H1 (cell line): ENCODE measurements around the gene PMF1. TPM values are rescaled to one million over a fixed set of nuclear protein-coding genes. Genes with fewer than 3 reads are reported as not detected.

Experiments
- CTCF ChIA-PET: fragments of 300-600 bp; sonication (Branson Sonifier 250); formaldehyde crosslinking; loops from one replicate; lab custom pipeline; 2021; ENCODE audit not compliant: partially characterized antibody; lab: Charles Lee
- POLR2A ChIA-PET: fragments of 300-600 bp; sonication (Branson Sonifier 250); formaldehyde crosslinking; loops from one replicate; lab custom pipeline; 2021; ENCODE audit warnings: inconsistent platforms; ENCODE audit not compliant: partially characterized antibody; lab: Charles Lee
- DNase-seq, 2 experiments: peaks; one replicate each; pipeline versions ENCODE4 v3.0.0 to v3.0.0-alpha.2; 2010 to 2022; ENCODE audit warnings: low spot score in 2 of 2, low read depth in 1 of 2, mixed read lengths in 1 of 2
- FAIRE-seq: peaks from 2 replicates; lab custom pipeline; 2011; peaks lifted over from hg19 to GRCh38; lab: Jason Lieb, UNC
- H2AFZ ChIP-seq: 2 replicates; pipeline ENCODE4 v1.8.1; 2012; ENCODE audit warnings: low read length, inconsistent platforms
- H2AK5ac ChIP-seq: 2 replicates; pipeline ENCODE4 v1.6.1; 2013; ENCODE audit warnings: low read depth, low read length
- H2BK120ac ChIP-seq: replicated peaks from 2 replicates; pipeline ENCODE3; 2013; ENCODE audit warnings: low read depth, low read length, inconsistent platforms
- H2BK12ac ChIP-seq: 2 replicates; pipeline ENCODE4 v1.6.1; 2013; ENCODE audit warnings: low read depth, low read length
- H2BK15ac ChIP-seq: 2 replicates; pipeline ENCODE4 v1.6.1; 2013; ENCODE audit warnings: low read length
- H2BK20ac ChIP-seq: 2 replicates; pipeline ENCODE4 v1.6.1; 2013; ENCODE audit warnings: low read length
- H2BK5ac ChIP-seq: 2 replicates; pipeline ENCODE4 v1.6.1; 2013; ENCODE audit warnings: low read depth, low read length
- H3K14ac ChIP-seq: 2 replicates; pipeline ENCODE4 v1.6.1; 2013; ENCODE audit warnings: inconsistent platforms; ENCODE audit not compliant: insufficient read length
- H3K18ac ChIP-seq: 2 replicates; pipeline ENCODE4 v1.6.1; 2013; ENCODE audit warnings: low read length; ENCODE audit errors: extremely low read depth
- H3K23ac ChIP-seq: 2 replicates; pipeline ENCODE4 v1.6.1; 2013; ENCODE audit warnings: inconsistent platforms; ENCODE audit not compliant: insufficient read length
- H3K23me2 ChIP-seq: 2 replicates; pipeline ENCODE4 v1.6.1; 2013; ENCODE audit warnings: low read depth, low read length
- H3K27ac ChIP-seq: 2 replicates; pipeline ENCODE4 v1.6.1; 2011; ENCODE audit warnings: low read depth, low read length, inconsistent platforms
- H3K27me3 ChIP-seq, 4 experiments: replicated peaks in 1 of 4; 1 replicate in 1 of 4; 2 replicates in 3 of 4; pipeline versions ENCODE4 v1.6.1 to v1.8.1; 2011 to 2013; ENCODE audit warnings: low read length in 3 of 4, mild to moderate bottlenecking in 3 of 4, inconsistent platforms in 2 of 4, mixed read lengths in 2 of 4, moderate library complexity in 1 of 4; ENCODE audit not compliant: control insufficient read depth in 3 of 4, insufficient read depth in 3 of 4; ENCODE audit errors: extremely low read depth in 1 of 4
- H3K36me3 ChIP-seq, 4 experiments: 2 replicates each; pipeline versions ENCODE4 v1.6.1 to v1.8.1; 2011 to 2013; ENCODE audit warnings: mild to moderate bottlenecking in 4 of 4, low read length in 3 of 4, moderate library complexity in 2 of 4, control low read depth in 1 of 4, inconsistent platforms in 1 of 4; ENCODE audit not compliant: insufficient read depth in 4 of 4, control insufficient read depth in 2 of 4
- H3K4ac ChIP-seq: replicated peaks from 2 replicates; pipeline ENCODE3; 2013; ENCODE audit warnings: low read length, low read depth, mixed read lengths, inconsistent platforms; ENCODE audit not compliant: insufficient read length
- H3K4me1 ChIP-seq, 4 experiments: replicated peaks in 1 of 4; 1 replicate in 1 of 4; 2 replicates in 3 of 4; pipeline versions ENCODE4 v1.6.1 to v1.8.1; 2011 to 2013; ENCODE audit warnings: low read length in 3 of 4, inconsistent platforms in 2 of 4, mixed read lengths in 1 of 4; ENCODE audit not compliant: insufficient read depth in 4 of 4, control insufficient read depth in 3 of 4
- H3K4me2 ChIP-seq, 2 experiments: 2 replicates each; pipeline versions ENCODE4 v1.6.1 to v1.8.1; 2011 to 2013; ENCODE audit warnings: low read depth in 2 of 2, low read length in 2 of 2, control low read depth in 1 of 2, inconsistent platforms in 1 of 2, mild to moderate bottlenecking in 1 of 2; ENCODE audit not compliant: insufficient read depth in 1 of 2
- H3K4me3 ChIP-seq, 4 experiments: fragments of 200-600, 300-600 bp in 1 of 4; sonication (generic), shearing (Covaris generic), sonication (Bioruptor Twin) in 1 of 4; 2 replicates each; pipeline versions ENCODE4 v1.5.1 to v1.8.1; 2011 to 2016; ENCODE audit warnings: low read length in 4 of 4, low read depth in 3 of 4, control low read depth in 2 of 4, inconsistent platforms in 2 of 4, mild to moderate bottlenecking in 2 of 4, mixed read lengths in 1 of 4, moderate library complexity in 1 of 4; ENCODE audit not compliant: insufficient read depth in 2 of 4; ENCODE audit errors: extremely low read depth in 1 of 4
- H3K56ac ChIP-seq: replicated peaks from 2 replicates; pipeline ENCODE3; 2013; ENCODE audit warnings: low read depth, mild to moderate bottlenecking, mixed read lengths, low read length, inconsistent platforms; ENCODE audit not compliant: insufficient read length
- H3K79me1 ChIP-seq: 2 replicates; pipeline ENCODE4 v1.6.1; 2013; ENCODE audit warnings: low read depth, low read length, control low read depth
- H3K79me2 ChIP-seq, 2 experiments: 2 replicates each; pipeline versions ENCODE4 v1.6.1 to v1.8.1; 2012 to 2013; ENCODE audit warnings: low read length in 2 of 2, mild to moderate bottlenecking in 2 of 2, inconsistent platforms in 1 of 2; ENCODE audit not compliant: insufficient read depth in 2 of 2, control insufficient read depth in 1 of 2
- H3K9ac ChIP-seq, 4 experiments: replicated peaks in 1 of 4; 1 replicate in 1 of 4; 2 replicates in 3 of 4; pipeline versions ENCODE4 v1.6.1 to v1.8.1; 2011 to 2013; ENCODE audit warnings: low read depth in 3 of 4, low read length in 3 of 4, control low read depth in 2 of 4, mild to moderate bottlenecking in 2 of 4, moderate library complexity in 2 of 4, inconsistent platforms in 1 of 4; ENCODE audit errors: extremely low read depth in 1 of 4
- H3K9me3 ChIP-seq, 2 experiments: 2 replicates each; pipeline versions ENCODE4 v1.6.1 to v1.8.1; 2012 to 2013; ENCODE audit warnings: mild to moderate bottlenecking in 2 of 2, moderate library complexity in 2 of 2, control low read depth in 1 of 2, inconsistent platforms in 1 of 2, low read depth in 1 of 2, low read length in 1 of 2, mixed read lengths in 1 of 2; ENCODE audit not compliant: insufficient read depth in 2 of 2
- H4K20me1 ChIP-seq, 2 experiments: replicated peaks in 1 of 2; 2 replicates each; pipeline versions ENCODE3 to v1.8.1; 2011 to 2013; ENCODE audit warnings: inconsistent platforms in 2 of 2, low read length in 2 of 2, mild to moderate bottlenecking in 1 of 2; ENCODE audit not compliant: insufficient read depth in 2 of 2, control insufficient read depth in 1 of 2
- H4K5ac ChIP-seq: 2 replicates; pipeline ENCODE4 v1.6.1; 2013; ENCODE audit warnings: low read length, low read depth, mixed read lengths, inconsistent platforms; ENCODE audit not compliant: insufficient read length
- H4K8ac ChIP-seq: 2 replicates; pipeline ENCODE4 v1.8.0; 2013; ENCODE audit warnings: mild to moderate bottlenecking, moderate library complexity, low read length, inconsistent platforms; ENCODE audit not compliant: insufficient read depth; ENCODE audit errors: extremely low read depth
- H4K91ac ChIP-seq: replicated peaks from 2 replicates; pipeline ENCODE3; 2013; ENCODE audit warnings: low read length, mixed read lengths, inconsistent platforms; ENCODE audit not compliant: insufficient read length
- ASH2L ChIP-seq: fragments of 200-600, 300-600 bp; sonication (generic); IDR thresholded peaks from one replicate; pipeline ENCODE4 v1.7.1; 2017; ENCODE audit warnings: low read length
- CBX5 ChIP-seq: fragments of 300-800, 300-1000 bp; sonication (generic); IDR thresholded peaks from 2 replicates; pipeline ENCODE4 v1.7.1; 2016; ENCODE audit warnings: antibody characterized with exemption, low read length, low read depth
- CBX8 ChIP-seq: fragments of 300-800, 300-1000 bp; sonication (generic); IDR thresholded peaks from 2 replicates; pipeline ENCODE4 v1.7.1; 2016; ENCODE audit warnings: low read depth, low read length, borderline replicate concordance
- CEBPB ChIP-seq: IDR thresholded peaks from 2 replicates; pipeline ENCODE4 v1.6.1; 2012; ENCODE audit warnings: low read depth, low read length
- GTF2F1 ChIP-seq: IDR thresholded peaks from 2 replicates; pipeline ENCODE4 v1.6.1; 2012; ENCODE audit warnings: low read depth, low read length, improper control_type of control experiment, borderline replicate concordance
- KDM4A ChIP-seq: IDR thresholded peaks from one replicate; pipeline ENCODE4 v1.7.1; 2012; ENCODE audit warnings: low read depth, mild to moderate bottlenecking, moderate library complexity, low read length, inconsistent platforms; ENCODE audit not compliant: severe bottlenecking
- POLR2A ChIP-seq, 2 experiments: IDR thresholded peaks; 1 replicate in 1 of 2; 2 replicates in 1 of 2; pipeline ENCODE4 v1.6.1; 2011; ENCODE audit warnings: low read depth in 2 of 2, low read length in 2 of 2, mild to moderate bottlenecking in 2 of 2; ENCODE audit errors: control extremely low read depth in 1 of 2
- RAD21 ChIP-seq, 2 experiments: IDR thresholded peaks in 1 of 2; conservative IDR thresholded peaks in 1 of 2; 2 replicates each; pipeline ENCODE4 v1.6.1; 2011; ENCODE audit warnings: low read depth in 2 of 2, low read length in 2 of 2, improper control_type of control experiment in 1 of 2, inconsistent platforms in 1 of 2, mild to moderate bottlenecking in 1 of 2, moderate library complexity in 1 of 2
- SIRT6 ChIP-seq: IDR thresholded peaks from one replicate; pipeline ENCODE4 v1.7.1; 2012; ENCODE audit warnings: low read length, inconsistent platforms
- SP4 ChIP-seq: IDR thresholded peaks from 2 replicates; pipeline ENCODE4 v1.6.1; 2012; ENCODE audit warnings: low read length, inconsistent platforms
- TAF7 ChIP-seq: optimal IDR thresholded peaks from 2 replicates; pipeline ENCODE3; 2011; ENCODE audit warnings: low read depth, mild to moderate bottlenecking, inconsistent platforms, low read length, moderate library complexity, borderline replicate concordance
- TEAD4 ChIP-seq: IDR thresholded peaks from 2 replicates; pipeline ENCODE4 v1.6.1; 2012; ENCODE audit warnings: low read depth, low read length, inconsistent platforms, mixed read lengths
- WGBS, 2 experiments: shearing (Covaris generic) in 1 of 2; methylation state at CpG; one replicate each; pipeline versions ENCODE4 v1.1.6 to v1.1.7; 2013 to 2015; ENCODE audit warnings: low lambda C conversion rate in 2 of 2, mixed read lengths in 2 of 2, inconsistent platforms in 1 of 2, low coverage in 1 of 2, missing lambda C conversion rate in 1 of 2; ENCODE audit not compliant: insufficient replicate concordance in 2 of 2, insufficient coverage in 1 of 2, insufficient read length in 1 of 2; ENCODE audit errors: extremely low coverage in 1 of 2, missing lambda C conversion rate in 1 of 2; 5-methylcytosine and 5-hydroxymethylcytosine counted together
- polyA plus RNA-seq, 7 experiments: library from polyadenylated mRNA; depleted of rRNA in 3 of 7; stranded (reverse) in 5 of 7; unstranded in 2 of 7; fragments of >200 nt in 5 of 7; fragments of 200-250 nt in 2 of 7; gene quantifications; 1 replicate in 5 of 7; 2 replicates in 1 of 7; 4 replicates in 1 of 7; pipeline versions ENCODE4 v1.2.1 to v1.2.3, GENCODE V29; 2011 to 2013; ENCODE audit warnings: missing spikeins in 2 of 7, mixed read lengths in 2 of 7
- total RNA-seq: library from RNA; stranded (reverse); fragmentation: NEBNext Ultra II Directional; extraction: Animal tissue kit (Norgen Biotek cat#: 25700); gene quantifications from 2 replicates; pipeline ENCODE4 v1.2.1, GENCODE V29; 2021

PMF1 gene
- total and polyA plus RNA-seq, 2 of the 8 experiments (the other 6 are each of a cell fraction or from before 2014, with no cell fraction given): 113 to 296 TPM

DNA sequence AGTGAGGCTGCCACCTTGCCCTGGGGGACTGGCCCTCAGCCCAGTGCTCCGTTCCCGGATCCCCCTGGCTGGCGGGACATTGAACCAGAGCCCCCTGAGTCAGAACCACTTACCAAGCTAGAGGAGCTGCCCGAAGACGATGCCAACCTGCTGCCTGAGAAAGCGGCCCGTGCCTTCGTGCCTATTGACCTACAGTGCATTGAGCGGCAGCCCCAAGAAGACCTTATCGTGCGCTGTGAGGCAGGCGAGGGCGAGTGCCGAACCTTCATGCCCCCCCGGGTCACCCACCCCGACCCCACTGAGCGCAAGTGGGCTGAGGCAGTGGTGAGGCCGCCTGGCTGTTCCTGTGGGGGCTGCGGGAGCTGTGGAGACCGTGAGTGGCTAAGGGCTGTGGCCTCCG is 72.6 kb downstream of the PMF1 start:
- Histone ChIP-seq H2BK120ac (no peak overlapping the region), H3K79me1 (0 out of 2 replicates have a peak, but pooled peaks cover 3% of the 10 kb centered on the region), H3K23ac (no peak overlapping the region), H4K5ac (no peak overlapping the region), H4K8ac (peak overlapping the region; percentile 53; the same call in 1 of the 2 replicates), H3K9me3 (no peaks in the 10 kb centered on the region), H2AK5ac (no peak overlapping the region), H2BK12ac (no peak overlapping the region), H3K56ac (no peak overlapping the region), H4K91ac (no peak overlapping the region), H2BK5ac (no peak overlapping the region), H3K9ac (no peak overlapping the region), H4K20me1 (peaks cover 0 to 5% of the 10 kb centered on the region in 2 experiments), H3K36me3 (no peaks in the 10 kb centered on the region), H3K4me1 (peaks cover 0 to 10% (median 3%) of the 10 kb centered on the region in 4 experiments; a peak in 2 of 7 replicates), H3K18ac (no peak overlapping the region), H3K79me2 (peaks cover 12 to 18% of the 10 kb centered on the region in 2 experiments), H3K23me2 (peaks cover 13% of the 10 kb centered on the region), H3K14ac (no peak overlapping the region), H3K27me3 (no peaks in the 10 kb centered on the region), H3K27ac (no peak overlapping the region), H3K4me2 (no peak overlapping the region), H3K4ac (no peak overlapping the region), H2BK15ac (no peak overlapping the region), H2AFZ (no peak overlapping the region), H3K4me3 (no peak overlapping the region), H2BK20ac (no peak overlapping the region)
- POLR2A ChIA-PET: interaction anchor here (0.6 to 17.4 kb wide), 7 partner anchors 16 to 364 kb away, joined by 3 to 221 read pairs (median 3); partner anchors contain the start of genes BGLAP, GLMP, PAQR6 and PMF1
- no peak for DNase-seq
- 89% methylated on average over 21 of the region's 21 CpGs; no CpG with 5 or more reads in 1 of the 2 experiments for WGBS, 2 experiments
- TF ChIP-seq SIRT6 (no peak), RAD21 (IDR thresholded peaks at IDR 0.05 in 1 of 2, conservative IDR thresholded peaks at IDR 0.05 in 1 of 2; ENCODE audit: low read depth in 2 of 2, low read length in 2 of 2) (no peak), TEAD4 (no peak), TAF7 (no peak), GTF2F1 (no peak), CEBPB (no peak), ASH2L (no peak), CBX5 (no peak), SP4 (no peak), CBX8 (no peak), KDM4A (no peak), POLR2A (IDR thresholded peaks at IDR 0.05; ENCODE audit: control extremely low read depth in 1 of 2, low read depth in 2 of 2, low read length in 2 of 2) (no peak)
- CTCF ChIA-PET: interaction anchor here (0.7 to 0.9 kb wide), 3 partner anchors 35 to 170 kb away, joined by 3 to 5 read pairs (median 3); no protein-coding TSS in a partner anchor
- no peak for FAIRE-seq
